ENCODE measurements around the gene P2RY12.

Gene P2RY12

GRCh38 chr3:151297429-151297828 lies 87.1 kb downstream of the P2RY12 start:
- Histone ChIP-seq H3F3A (ENCODE audit: low read depth) (no peaks in the 10 kb centered on the region), H3K9me2 (replicated peaks; ENCODE audit: low read depth, low read length) (no peaks in the 10 kb centered on the region), H3K27me3 (ENCODE audit: insufficient read depth, low read length, poor library complexity, severe bottlenecking) (no peaks in the 10 kb centered on the region), H3K79me2 (ENCODE audit: insufficient read depth, low read length) (no peaks in the 10 kb centered on the region), H3K4me1 (ENCODE audit: insufficient read depth, low read length, poor library complexity, severe bottlenecking) (peaks cover 13% of the 10 kb centered on the region), H3K4me2 (ENCODE audit: low read depth, low read length, poor library complexity, severe bottlenecking) (no peak overlapping the region), H3K36me3 (ENCODE audit: insufficient read depth, low read length) (peaks cover 23% of the 10 kb centered on the region), H3K4me3 (ENCODE audit: low read length, poor library complexity, severe bottlenecking) (no peak overlapping the region), H4K20me1 (ENCODE audit: insufficient read depth, low read length, poor library complexity, severe bottlenecking) (no peaks in the 10 kb centered on the region), H3K9ac (ENCODE audit: low read depth, low read length, poor library complexity, severe bottlenecking) (no peak overlapping the region), H2AFZ (ENCODE audit: low read length) (no peak overlapping the region), H3K9me3 (ENCODE audit: insufficient read depth, low read depth, low read length) (no peaks in the 10 kb centered on the region)
- TF ChIP-seq EZH2phosphoT487 (IDR thresholded peaks at IDR 0.05; ENCODE audit: borderline replicate concordance) (no peak), CTCF (conservative IDR thresholded peaks at IDR 0.05; ENCODE audit: low read length) (no peak)

GRCh38 chr3:151296226-151296625 lies 88.3 kb downstream of the P2RY12 start:
- TF ChIP-seq CTCF (conservative IDR thresholded peaks at IDR 0.05; ENCODE audit: low read length): no peak
- no peak for TF ChIP-seq EZH2phosphoT487 (IDR thresholded peaks at IDR 0.05; ENCODE audit: borderline replicate concordance)
- H3K4me1 ChIP-seq (ENCODE audit: insufficient read depth, low read length, poor library complexity, severe bottlenecking): peaks cover 5% of the 10 kb centered on the region
- peaks cover 23% of the 10 kb centered on the region for H3K36me3 ChIP-seq (ENCODE audit: insufficient read depth, low read length)
- H3K79me2 ChIP-seq (ENCODE audit: insufficient read depth, low read length): no peaks in the 10 kb centered on the region
- H3K9ac ChIP-seq (ENCODE audit: low read depth, low read length, poor library complexity, severe bottlenecking): no peak overlapping the region
- no peak overlapping the region for H2AFZ ChIP-seq (ENCODE audit: low read length)
- no peak overlapping the region for H3K4me3 ChIP-seq (ENCODE audit: low read length, poor library complexity, severe bottlenecking)
- no peaks in the 10 kb centered on the region for H3K27me3 ChIP-seq (ENCODE audit: insufficient read depth, low read length, poor library complexity, severe bottlenecking)
- no peak overlapping the region for H3K4me2 ChIP-seq (ENCODE audit: low read depth, low read length, poor library complexity, severe bottlenecking)
- H3F3A ChIP-seq (ENCODE audit: low read depth): no peaks in the 10 kb centered on the region
- no peaks in the 10 kb centered on the region for H3K9me2 ChIP-seq (replicated peaks; ENCODE audit: low read depth, low read length)
- H4K20me1 ChIP-seq (ENCODE audit: insufficient read depth, low read length, poor library complexity, severe bottlenecking): no peaks in the 10 kb centered on the region
- no peaks in the 10 kb centered on the region for H3K9me3 ChIP-seq (ENCODE audit: insufficient read depth, low read depth, low read length)

GRCh38 chr3:151293127-151293526 lies 91.4 kb downstream of the P2RY12 start:
- Histone ChIP-seq H3K79me2 (ENCODE audit: insufficient read depth, low read length) (no peaks in the 10 kb centered on the region), H3F3A (ENCODE audit: low read depth) (no peaks in the 10 kb centered on the region), H2AFZ (ENCODE audit: low read length) (no peak overlapping the region), H3K9me2 (replicated peaks; ENCODE audit: low read depth, low read length) (no peaks in the 10 kb centered on the region), H3K36me3 (ENCODE audit: insufficient read depth, low read length) (peaks cover 16% of the 10 kb centered on the region), H3K9ac (ENCODE audit: low read depth, low read length, poor library complexity, severe bottlenecking) (no peak overlapping the region), H3K27me3 (ENCODE audit: insufficient read depth, low read length, poor library complexity, severe bottlenecking) (no peaks in the 10 kb centered on the region), H3K9me3 (ENCODE audit: insufficient read depth, low read depth, low read length) (no peaks in the 10 kb centered on the region), H3K4me3 (ENCODE audit: low read length, poor library complexity, severe bottlenecking) (no peak overlapping the region), H3K4me1 (ENCODE audit: insufficient read depth, low read length, poor library complexity, severe bottlenecking) (no peaks in the 10 kb centered on the region), H4K20me1 (ENCODE audit: insufficient read depth, low read length, poor library complexity, severe bottlenecking) (no peaks in the 10 kb centered on the region), H3K4me2 (ENCODE audit: low read depth, low read length, poor library complexity, severe bottlenecking) (no peak overlapping the region)
- TF ChIP-seq EZH2phosphoT487 (IDR thresholded peaks at IDR 0.05; ENCODE audit: borderline replicate concordance): no peak
- no peak for TF ChIP-seq CTCF (conservative IDR thresholded peaks at IDR 0.05; ENCODE audit: low read length)
